Measurements from ENCODE around the gene HLA-DMB. TPM values are rescaled to one million over a fixed set of nuclear protein-coding genes. Genes with fewer than 3 reads are reported as not detected.

The HLA-DMB gene
- total and polyA plus RNA-seq, 3 experiments from 2014 or later: 4.3 to 25.6 (median 5.3) TPM

GRCh38 chr6:32971242-32971580 is 30.4 kb upstream of the HLA-DMB start:
- H3K36me3 ChIP-seq (ENCODE audit: insufficient read depth, low read length): peaks cover 24% of the 10 kb centered on the region
- peak overlapping the region; percentile 96 to 100 (median 99) for H3K27ac Mint-ChIP-seq
- POLR2A ChIA-PET: interaction anchor here (0.5 to 8.8 kb wide), 29 partner anchors 8 to 1389 kb away, joined by 3 to 164 read pairs (median 7); partner anchors contain the start of genes B3GALT4, HLA-DMA, HLA-DMB and HLA-DPB1

GRCh38 chr6:32970413-32971241 is 29.8 kb upstream of the HLA-DMB start:
- Mint-ChIP-seq H3K4me1 (peaks cover 34 to 50% (median 40%) of the 10 kb centered on the region in 3 donors), H3K27ac (peak overlapping the region; percentile 97 to 100 (median 99)), H3K36me3 (peaks cover 14 to 66% (median 16%) of the 10 kb centered on the region in 3 donors), H3K9me3 (peaks cover 0 to 3% (median 0%) of the 10 kb centered on the region in 5 donors), H3K27me3 (peaks cover 0 to 19% of the 10 kb centered on the region in 2 donors), H3K4me3 (peak overlapping the region; percentile 96 to 100 (median 97))
- peak; percentile 49 to 81 (median 58) for DNase-seq
- Histone ChIP-seq H3K9me3 (ENCODE audit: low read length) (no peaks in the 10 kb centered on the region), H3K36me3 (ENCODE audit: insufficient read depth, low read length) (peaks cover 18% of the 10 kb centered on the region), H3K4me1 (ENCODE audit: insufficient read depth, low read length) (peaks cover 33% of the 10 kb centered on the region), H3K4me3 (ENCODE audit: low read length) (peak overlapping the region; percentile 96), H3K27ac (ENCODE audit: low read depth, low read length) (peak overlapping the region; percentile 97), H3K27me3 (ENCODE audit: insufficient read depth, low read length, poor library complexity, severe bottlenecking) (no peaks in the 10 kb centered on the region)
- ChIA-PET CTCF (interaction anchor here (1.0 to 16.7 kb wide), 15 partner anchors 8 to 132 kb away, joined by 3 to 270 read pairs (median 13); partner anchors contain the start of genes HLA-DMA, PSMB9, TAP1 and TAP2), POLR2A (interaction anchor here (0.5 to 8.8 kb wide), 14 partner anchors 11 to 1388 kb away, joined by 3 to 164 read pairs (median 40); partner anchors contain the start of genes HLA-DMA, HLA-DMB, LTB and PSMB8)

More at GRCh38 chr6:32971242-32971580, 30.4 kb upstream of the HLA-DMB start:
- no peak for DNase-seq
- H3K36me3 Mint-ChIP-seq: peaks cover 19 to 72% (median 22%) of the 10 kb centered on the region in 3 donors
- peaks cover 0 to 19% of the 10 kb centered on the region in 2 donors for H3K27me3 Mint-ChIP-seq
- H3K9me3 ChIP-seq (ENCODE audit: low read length): no peaks in the 10 kb centered on the region
- peak overlapping the region; percentile 97 for H3K27ac ChIP-seq (ENCODE audit: low read depth, low read length)
- H3K4me3 Mint-ChIP-seq: peak overlapping the region; percentile 96 to 100 (median 97)
- peaks cover 0 to 3% (median 0%) of the 10 kb centered on the region in 5 donors for H3K9me3 Mint-ChIP-seq
- CTCF ChIA-PET: interaction anchor here (0.9 to 16.7 kb wide), 18 partner anchors 8 to 419 kb away, joined by 3 to 270 read pairs (median 9); partner anchors contain the start of genes HLA-DMA, HLA-DMB, PSMB9 and TAP1
- peaks cover 33% of the 10 kb centered on the region for H3K4me1 ChIP-seq (ENCODE audit: insufficient read depth, low read length)
- peaks cover 35 to 50% (median 40%) of the 10 kb centered on the region in 3 donors for H3K4me1 Mint-ChIP-seq
- H3K4me3 ChIP-seq (ENCODE audit: low read length): peak overlapping the region; percentile 96
- H3K27me3 ChIP-seq (ENCODE audit: insufficient read depth, low read length, poor library complexity, severe bottlenecking): no peaks in the 10 kb centered on the region

- Histone ChIP-seq H3K27me3 (ENCODE audit: insufficient read depth, low read length, poor library complexity, severe bottlenecking) (no peaks in the 10 kb centered on the region), H3K36me3 (ENCODE audit: insufficient read depth, low read length) (peaks cover 12% of the 10 kb centered on the region), H3K4me1 (ENCODE audit: insufficient read depth, low read length) (peaks cover 26% of the 10 kb centered on the region), H3K4me3 (ENCODE audit: low read length) (peak overlapping the region; percentile 96), H3K9me3 (ENCODE audit: low read length) (no peaks in the 10 kb centered on the region), H3K27ac (ENCODE audit: low read depth, low read length) (peak overlapping the region; percentile 97)
- H3K4me1 Mint-ChIP-seq: peaks cover 34 to 50% (median 40%) of the 10 kb centered on the region in 3 donors
- peaks cover 8 to 61% (median 9%) of the 10 kb centered on the region in 3 donors for H3K36me3 Mint-ChIP-seq
- peak in 4 of 5 donors; percentile 43 to 78 (median 57) for DNase-seq
- peak overlapping the region; percentile 76 to 97 (median 89) for H3K4me3 Mint-ChIP-seq
- ChIA-PET POLR2A (interaction anchor here (0.5 to 8.8 kb wide), 9 partner anchors 11 to 555 kb away, joined by 3 to 164 read pairs (median 62); partner anchors contain the start of genes HLA-DMA, HLA-DMB, PSMB8 and PSMB9), CTCF (interaction anchor here (0.7 to 16.7 kb wide), 10 partner anchors 9 to 131 kb away, joined by 3 to 270 read pairs (median 11); partner anchors contain the start of genes HLA-DMA, PSMB9, TAP1 and TAP2)
- peaks cover 0 to 3% (median 0%) of the 10 kb centered on the region in 5 donors for H3K9me3 Mint-ChIP-seq
- H3K27me3 Mint-ChIP-seq: peaks cover 0 to 19% of the 10 kb centered on the region in 2 donors
- peak overlapping the region; percentile 92 to 100 (median 94) for H3K27ac Mint-ChIP-seq
Measured at GRCh38 chr6:32969685-32970412, 29.0 kb upstream of the HLA-DMB start.

- Histone ChIP-seq H3K27me3 (ENCODE audit: insufficient read depth, low read length, poor library complexity, severe bottlenecking) (no peaks in the 10 kb centered on the region), H3K4me1 (ENCODE audit: insufficient read depth, low read length) (peaks cover 22% of the 10 kb centered on the region), H3K9me3 (ENCODE audit: low read length) (no peaks in the 10 kb centered on the region), H3K36me3 (ENCODE audit: insufficient read depth, low read length) (peaks cover 4% of the 10 kb centered on the region), H3K4me3 (ENCODE audit: low read length) (peak overlapping the region; percentile 96), H3K27ac (ENCODE audit: low read depth, low read length) (peak overlapping the region; percentile 97)
- Mint-ChIP-seq H3K9me3 (peaks cover 0 to 3% (median 0%) of the 10 kb centered on the region in 5 donors), H3K4me3 (peak overlapping the region; percentile 76 to 97 (median 89)), H3K36me3 (peaks cover 5 to 55% (median 7%) of the 10 kb centered on the region in 3 donors), H3K4me1 (peaks cover 33 to 48% (median 39%) of the 10 kb centered on the region in 3 donors), H3K27me3 (peaks cover 0 to 19% of the 10 kb centered on the region in 2 donors), H3K27ac (peak overlapping the region; percentile 92 to 100 (median 94))
- DNase-seq: peak; percentile 35 to 69 (median 47)
- ChIA-PET POLR2A (interaction anchor here (0.6 to 8.8 kb wide), 11 partner anchors 10 to 936 kb away, joined by 3 to 164 read pairs (median 3); partner anchors contain the start of genes HLA-DMA, HLA-DMB, PSMB8 and RING1), CTCF (interaction anchor here (0.7 to 16.7 kb wide), 11 partner anchors 8 to 131 kb away, joined by 3 to 270 read pairs (median 10); partner anchors contain the start of genes HLA-DMA, HLA-DMB, PSMB9 and TAP1)
Measured at GRCh38 chr6:32968867-32969684, 28.2 kb upstream of the HLA-DMB start.

- Histone ChIP-seq H3K9me3 (ENCODE audit: low read length) (no peaks in the 10 kb centered on the region), H3K36me3 (ENCODE audit: insufficient read depth, low read length) (peaks cover 3% of the 10 kb centered on the region), H3K27me3 (ENCODE audit: insufficient read depth, low read length, poor library complexity, severe bottlenecking) (no peaks in the 10 kb centered on the region), H3K4me1 (ENCODE audit: insufficient read depth, low read length) (peaks cover 29% of the 10 kb centered on the region), H3K4me3 (ENCODE audit: low read length) (peak within 1 kb of the TSS; percentile 96), H3K27ac (ENCODE audit: low read depth, low read length) (peak within 1 kb of the TSS; percentile 97)
- DNase-seq: peak; percentile 94 to 99 (median 98)
- POLR2A ChIA-PET: interaction anchor here (0.6 to 8.8 kb wide), 16 partner anchors 8 to 937 kb away, joined by 3 to 164 read pairs (median 3); partner anchors contain the start of genes HLA-DMA, HLA-DMB, RING1 and TAP2
- peaks cover 0 to 3% (median 0%) of the 10 kb centered on the region in 5 donors for H3K9me3 Mint-ChIP-seq
- H3K4me1 Mint-ChIP-seq: peaks cover 37 to 51% (median 44%) of the 10 kb centered on the region in 3 donors
- peak within 1 kb of the TSS; percentile 76 to 97 (median 89) for H3K4me3 Mint-ChIP-seq
- peak within 1 kb of the TSS; percentile 92 to 100 (median 96) for H3K27ac Mint-ChIP-seq
- CTCF ChIA-PET: interaction anchor here (0.7 to 16.7 kb wide), 15 partner anchors 12 to 130 kb away, joined by 3 to 270 read pairs (median 9); partner anchors contain the start of genes HLA-DMA, HLA-DMB, PSMB9 and TAP1
- peaks cover 0 to 48% (median 5%) of the 10 kb centered on the region in 3 donors for H3K36me3 Mint-ChIP-seq
- H3K27me3 Mint-ChIP-seq: peaks cover 0 to 18% of the 10 kb centered on the region in 2 donors
Measured at GRCh38 chr6:32968093-32968866, 27.5 kb upstream of the HLA-DMB start, which contains the start of gene BRD2. BRD2 (plus strand) TSS chr6:32968594; CDS start chr6:32972899, 4,305 bp downstream.
